GM23248 (cell line): Measurements from ENCODE around the gene ZNF540. TPM values are rescaled to one million over a fixed set of nuclear protein-coding genes. Genes with fewer than 3 reads are reported as not detected.
A peak's percentile ranks its signal among the peaks of the same experiment; 100 is the strongest.
"Not testable (repeated sequence)": the region's sequence is repeated elsewhere in the genome, so short reads cannot be mapped to it uniquely, and the experiment has no call there.

ENCODE experiments used
- DNase-seq: peaks from one replicate; pipeline ENCODE4 v3.0.0-alpha.2; 2015
- H2AFZ ChIP-seq: fragments of 200-600 bp; sonication (generic); 2 replicates; pipeline ENCODE4 v1.6.1; 2016; ENCODE audit warnings: antibody characterized with exemption
- H3F3A ChIP-seq: fragments of 200-600 bp; sonication (generic); 2 replicates; pipeline ENCODE4 v1.6.1; 2016; ENCODE audit warnings: mild to moderate bottlenecking, antibody characterized with exemption, mixed run types; ENCODE audit not compliant: insufficient read depth
- H3K27ac ChIP-seq: fragments of 200-600 bp; sonication (generic); 2 replicates; pipeline ENCODE4 v1.5.1; 2016; ENCODE audit warnings: mild to moderate bottlenecking
- H3K27me3 ChIP-seq: fragments of 200-600 bp; sonication (generic); replicated peaks from 2 replicates; pipeline ENCODE4 v1.6.1; 2016; ENCODE audit warnings: mild to moderate bottlenecking; ENCODE audit not compliant: insufficient read depth
- H3K36me3 ChIP-seq: fragments of 200-600 bp; sonication (generic); 2 replicates; pipeline ENCODE4 v1.6.1; 2016; ENCODE audit warnings: low read depth, mild to moderate bottlenecking
- H3K4me1 ChIP-seq: fragments of 200-600 bp; sonication (generic); 2 replicates; pipeline ENCODE4 v1.6.1; 2016; ENCODE audit warnings: mild to moderate bottlenecking; ENCODE audit not compliant: insufficient read depth
- H3K4me2 ChIP-seq: fragments of 200-600 bp; sonication (generic); one replicate; pipeline ENCODE4 v1.6.1; 2016; ENCODE audit warnings: mild to moderate bottlenecking; ENCODE audit not compliant: unreplicated experiment
- H3K4me3 ChIP-seq: fragments of 200-600 bp; sonication (generic); 2 replicates; pipeline ENCODE4 v1.5.1; 2016; ENCODE audit warnings: mild to moderate bottlenecking
- H3K79me2 ChIP-seq: fragments of 200-600 bp; sonication (generic); 2 replicates; pipeline ENCODE4 v1.6.1; 2016; ENCODE audit warnings: mild to moderate bottlenecking; ENCODE audit not compliant: insufficient read depth
- H3K9ac ChIP-seq: fragments of 200-600 bp; sonication (generic); 2 replicates; pipeline ENCODE4 v1.6.1; 2016; ENCODE audit warnings: mild to moderate bottlenecking
- H3K9me2 ChIP-seq: fragments of 200-600 bp; sonication (generic); 2 replicates; pipeline ENCODE4 v1.6.1; 2016; ENCODE audit warnings: mixed run types, mild to moderate bottlenecking, moderate library complexity; ENCODE audit not compliant: insufficient read depth
- H3K9me3 ChIP-seq: fragments of 200-600 bp; sonication (generic); one replicate; pipeline ENCODE4 v1.6.1; 2017; ENCODE audit warnings: low read depth
- H4K20me1 ChIP-seq: fragments of 200-600 bp; sonication (generic); 2 replicates; pipeline ENCODE4 v1.6.0; 2016; ENCODE audit not compliant: insufficient read depth
- EZH2 ChIP-seq: fragments of 200-600 bp; sonication (generic); IDR thresholded peaks from 2 replicates; pipeline ENCODE4 v1.6.1; 2018; ENCODE audit warnings: antibody characterized with exemption, mild to moderate bottlenecking; ENCODE audit not compliant: insufficient read depth, poor library complexity, severe bottlenecking
- EZH2phosphoT487 ChIP-seq: fragments of 200-600 bp; sonication (generic); IDR thresholded peaks from 2 replicates; pipeline ENCODE4 v1.6.1; 2018; ENCODE audit warnings: antibody characterized with exemption, moderate library complexity, mild to moderate bottlenecking, low read depth; ENCODE audit not compliant: insufficient read depth
- WGBS, 2 experiments: methylation state at CpG; one replicate each; pipeline ENCODE4 v1.1.6; 2015 to 2017; ENCODE audit warnings: low lambda C conversion rate in 2 of 2, low coverage in 1 of 2; ENCODE audit errors: missing lambda C conversion rate in 2 of 2; 5-methylcytosine and 5-hydroxymethylcytosine counted together
- in situ Hi-C: fragments of 300-500 bp; cut with MboI; formaldehyde crosslinking; loops from 2 replicates; pipeline ENCODE4 v1.15.0; 2020
- polyA plus RNA-seq: library from polyadenylated mRNA; unstranded; fragments of >200 nt; fragmentation: Nextera tagmentation; extraction: Ambion mirVana; gene quantifications from 2 replicates; pipeline ENCODE4 v1.2.1, GENCODE V29; 2016
- total RNA-seq: library from RNA; depleted of rRNA; stranded (reverse); fragments of >200 nt; shearing (Covaris generic); gene quantifications from 2 replicates; pipeline ENCODE4 v1.2.3, GENCODE V29; 2014; rRNA removed

Gene ZNF540
- total and polyA plus RNA-seq, 2 experiments from 2014 or later = 0.76 to 6.2 TPM

DNA sequence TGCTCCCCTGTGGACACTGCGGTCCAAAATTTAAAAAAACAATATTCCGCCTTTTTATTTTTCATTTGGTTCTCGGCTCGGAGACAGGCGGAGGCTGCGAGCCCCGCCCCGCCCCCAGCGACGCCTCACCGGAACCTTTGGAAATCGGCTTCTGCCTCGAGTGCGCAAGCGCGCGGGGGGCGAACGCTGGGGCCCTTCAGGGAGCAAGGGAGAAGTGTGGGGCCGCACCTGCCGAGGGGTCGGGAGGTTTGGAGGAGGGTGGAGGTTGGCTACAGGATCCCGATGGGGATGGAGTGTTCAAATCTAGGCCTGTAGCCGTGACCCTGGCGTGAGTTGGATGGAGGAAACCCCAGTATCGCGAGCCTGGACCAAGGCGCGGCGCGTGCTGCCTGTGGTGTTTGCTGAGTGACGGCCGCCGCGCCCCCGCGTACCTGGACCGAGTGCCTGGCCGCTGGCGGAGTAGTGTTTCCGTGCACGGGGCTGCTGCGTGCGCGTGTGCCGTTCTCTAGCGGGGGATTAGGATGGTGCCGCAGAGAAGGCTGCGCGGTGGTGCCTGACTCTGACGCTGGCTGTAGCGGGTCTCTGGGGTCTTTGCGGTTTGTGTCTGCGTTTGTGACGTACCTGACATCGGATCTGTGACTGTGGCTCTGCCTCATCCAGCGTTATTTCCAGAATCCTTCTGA lies 61.2 kb downstream of the ZNF540 start:
- in situ Hi-C loops = no loop called here
- Histone ChIP-seq H3K9ac (peak overlapping the region; percentile 91), H3K4me1 (peaks cover 13% of the 10 kb centered on the region), H3K36me3 (0 out of 2 replicates have a peak, but pooled peaks cover 4% of the 10 kb centered on the region), H3F3A (peaks cover 15% of the 10 kb centered on the region), H3K4me2 (peak overlapping the region; percentile 93), H3K27ac (peak overlapping the region; percentile 84), H3K4me3 (peak overlapping the region; percentile 84), H3K27me3 (no peaks in the 10 kb centered on the region), H3K9me3 (no peaks in the 10 kb centered on the region), H3K9me2 (no peaks in the 10 kb centered on the region), H2AFZ (peak overlapping the region; percentile 95), H3K79me2 (peaks cover 41% of the 10 kb centered on the region), H4K20me1 (no peaks in the 10 kb centered on the region)
- TF ChIP-seq EZH2 = no peak
- no peak for TF ChIP-seq EZH2phosphoT487
- peak; percentile 92 for DNase-seq
- WGBS, 2 experiments = 1% methylated on average over 43 to 48 of the region's 57 CpGs

DNA sequence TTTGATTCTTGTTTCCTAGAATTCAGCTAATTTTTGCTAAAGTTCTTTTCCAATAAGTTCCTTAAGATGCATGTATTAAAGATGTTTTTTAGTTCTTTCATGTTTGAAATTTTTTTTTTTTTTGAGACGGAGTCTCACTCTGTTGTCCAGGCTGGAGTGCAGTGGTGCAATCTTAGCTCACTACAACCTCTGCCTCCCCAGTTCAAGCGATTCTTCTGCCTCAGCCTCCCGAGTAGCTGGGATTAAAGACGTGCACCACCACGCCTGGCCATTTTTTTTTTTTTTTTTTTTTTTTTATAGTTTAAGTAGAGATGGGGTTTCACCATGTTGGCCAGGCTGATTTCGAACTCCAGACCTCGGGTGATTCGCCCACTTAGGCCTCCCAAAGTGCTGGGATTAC lies 62.5 kb downstream of the ZNF540 start:
- H3K27ac ChIP-seq, H3K9ac ChIP-seq, in situ Hi-C loops, H3K4me3 ChIP-seq, H3K4me2 ChIP-seq, DNase-seq, H4K20me1 ChIP-seq, H3K36me3 ChIP-seq, H2AFZ ChIP-seq, H3K27me3 ChIP-seq, H3K9me2 ChIP-seq, H3K9me3 ChIP-seq: not testable (repeated sequence)
- H3K4me1 ChIP-seq = peaks cover 13% of the 10 kb centered on the region
- peaks cover 15% of the 10 kb centered on the region for H3F3A ChIP-seq
- peaks cover 28% of the 10 kb centered on the region for H3K79me2 ChIP-seq
- 90% methylated on average over 8 of the region's 8 CpGs for WGBS, 2 experiments

Other genes with a start within 250 kb of the ZNF540 start
- gene ZNF527, start 223.8 kb upstream of the ZNF540 start, total RNA-seq = 3.5 and 10.2 TPM in 2 replicates
- 2.4 and 2.9 TPM in 2 replicates for gene ZNF527, start 223.8 kb upstream of the ZNF540 start, polyA plus RNA-seq
- gene ZNF569, start 127.4 kb upstream of the ZNF540 start, total RNA-seq = 4.9 and 7.2 TPM in 2 replicates
- 4.4 and 4.7 TPM in 2 replicates for gene ZNF569, start 127.4 kb upstream of the ZNF540 start, polyA plus RNA-seq
- 5.3 and 6.7 TPM in 2 replicates for gene ZNF570, start 125.5 kb upstream of the ZNF540 start, total RNA-seq
- 2.2 and 2.5 TPM in 2 replicates for gene ZNF570, start 125.5 kb upstream of the ZNF540 start, polyA plus RNA-seq
- gene ZNF793, start 87.9 kb upstream of the ZNF540 start, total RNA-seq = 1.8 and 2.9 TPM in 2 replicates
- gene ZNF793, start 87.9 kb upstream of the ZNF540 start, polyA plus RNA-seq = 2.2 and 2.4 TPM in 2 replicates
- 2.3 and 2.9 TPM in 2 replicates for gene ZNF571, start 84 bp upstream of the ZNF540 start, total RNA-seq
- 1.4 and 1.9 TPM in 2 replicates for gene ZNF571, start 84 bp upstream of the ZNF540 start, polyA plus RNA-seq
- gene ZFP30, start 60.6 kb downstream of the ZNF540 start, total RNA-seq = 14.0 and 19.3 TPM in 2 replicates
- 4.3 and 4.8 TPM in 2 replicates for gene ZFP30, start 60.6 kb downstream of the ZNF540 start, polyA plus RNA-seq
- gene ZNF607, start 124.9 kb downstream of the ZNF540 start, total RNA-seq = 2.4 and 3.7 TPM in 2 replicates
- gene ZNF607, start 124.9 kb downstream of the ZNF540 start, polyA plus RNA-seq = 2.2 and 2.7 TPM in 2 replicates
- gene ZNF573, start 184.7 kb downstream of the ZNF540 start, total RNA-seq = 3.3 and 4.2 TPM in 2 replicates
- 4.5 and 5.2 TPM in 2 replicates for gene ZNF573, start 184.7 kb downstream of the ZNF540 start, polyA plus RNA-seq